GM18499 (cell line): ENCODE data around the gene NACC2.

Experiments used
- ATAC-seq: cut with Tn5 transposase; IDR thresholded peaks from one replicate; pipeline ENCODE4 v1.9.1; 2021; ENCODE audit warnings: moderate number of reproducible peaks; ENCODE audit not compliant: insufficient read depth, unreplicated experiment

Gene NACC2, protein sequence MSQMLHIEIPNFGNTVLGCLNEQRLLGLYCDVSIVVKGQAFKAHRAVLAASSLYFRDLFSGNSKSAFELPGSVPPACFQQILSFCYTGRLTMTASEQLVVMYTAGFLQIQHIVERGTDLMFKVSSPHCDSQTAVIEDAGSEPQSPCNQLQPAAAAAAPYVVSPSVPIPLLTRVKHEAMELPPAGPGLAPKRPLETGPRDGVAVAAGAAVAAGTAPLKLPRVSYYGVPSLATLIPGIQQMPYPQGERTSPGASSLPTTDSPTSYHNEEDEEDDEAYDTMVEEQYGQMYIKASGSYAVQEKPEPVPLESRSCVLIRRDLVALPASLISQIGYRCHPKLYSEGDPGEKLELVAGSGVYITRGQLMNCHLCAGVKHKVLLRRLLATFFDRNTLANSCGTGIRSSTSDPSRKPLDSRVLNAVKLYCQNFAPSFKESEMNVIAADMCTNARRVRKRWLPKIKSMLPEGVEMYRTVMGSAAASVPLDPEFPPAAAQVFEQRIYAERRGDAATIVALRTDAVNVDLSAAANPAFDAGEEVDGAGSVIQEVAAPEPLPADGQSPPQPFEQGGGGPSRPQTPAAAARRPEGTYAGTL

DNA sequence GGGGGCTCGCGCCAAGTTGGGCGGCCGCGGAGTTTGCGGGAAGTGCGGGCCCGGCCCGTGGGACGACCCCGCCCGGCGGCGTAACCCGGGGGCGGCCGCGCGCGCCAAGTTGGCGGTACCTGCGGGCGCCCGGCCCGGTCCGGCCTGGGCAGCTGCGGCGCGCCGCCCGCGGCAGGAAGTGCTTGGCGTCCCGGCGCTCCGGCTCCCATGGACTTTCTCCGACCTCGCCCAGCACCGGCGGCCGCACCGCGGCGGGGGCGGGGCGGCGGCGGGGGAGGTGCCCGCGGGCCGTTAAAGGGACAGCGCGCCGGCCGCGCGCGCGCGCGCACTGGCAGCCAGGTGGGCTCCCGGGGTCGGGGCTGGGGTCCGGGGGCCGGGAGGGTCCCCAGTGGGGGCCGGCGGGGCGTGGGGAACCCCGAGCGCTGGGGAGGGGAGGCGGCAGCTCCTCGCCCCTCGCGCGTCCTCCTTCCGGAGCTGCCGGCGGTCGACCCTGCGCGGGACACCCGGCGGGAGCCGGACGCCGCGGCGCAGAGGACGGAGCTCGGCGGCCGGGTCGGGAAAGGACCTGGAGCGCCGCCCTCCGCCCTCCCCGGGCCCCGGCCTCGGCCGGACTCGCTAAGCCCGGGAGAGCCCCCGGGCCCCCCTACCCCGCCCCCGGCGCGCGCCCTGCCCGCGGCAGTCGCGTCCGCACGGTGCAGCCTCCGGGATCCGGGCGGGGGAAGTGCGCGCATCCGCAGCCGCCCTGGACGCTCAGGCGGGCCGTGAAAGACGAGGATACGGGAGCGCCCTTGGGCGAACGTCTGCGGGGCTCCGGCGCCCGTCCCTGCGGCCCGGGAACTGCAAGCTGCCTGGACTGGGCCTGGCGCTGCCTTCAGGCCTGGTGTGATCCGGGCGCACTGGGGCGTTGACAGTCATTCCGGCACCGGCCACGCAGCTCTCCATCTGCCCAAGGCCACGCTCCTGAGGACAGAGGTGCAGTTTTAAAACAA is at the start of gene NACC2:
NACC2 (minus strand) TSS at position 220 of the 989 bp plus-strand sequence. CDS start 44,768 bp downstream, outside the sequence.
- no peak for ATAC-seq

DNA sequence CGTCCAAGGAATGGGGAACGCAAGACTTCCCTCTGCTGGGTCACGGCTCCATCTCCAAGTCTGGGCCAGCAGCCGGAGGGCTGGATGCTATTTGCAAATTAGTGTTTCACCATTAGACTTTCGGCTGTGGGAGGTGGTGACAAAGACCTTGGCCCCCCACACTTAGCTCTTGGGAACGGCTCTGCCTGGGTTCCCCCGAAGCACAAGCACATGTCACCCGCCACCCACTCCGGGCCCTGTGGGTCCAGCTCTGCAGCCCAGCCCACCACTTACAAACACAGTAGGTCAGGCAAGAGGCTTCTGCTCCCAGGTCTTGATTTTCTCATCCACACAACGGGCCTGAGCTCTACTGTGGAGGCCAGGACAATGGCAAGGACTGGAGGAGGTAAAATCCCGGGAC is 49.4 kb upstream of the NACC2 start:
- ATAC-seq: no peak

DNA sequence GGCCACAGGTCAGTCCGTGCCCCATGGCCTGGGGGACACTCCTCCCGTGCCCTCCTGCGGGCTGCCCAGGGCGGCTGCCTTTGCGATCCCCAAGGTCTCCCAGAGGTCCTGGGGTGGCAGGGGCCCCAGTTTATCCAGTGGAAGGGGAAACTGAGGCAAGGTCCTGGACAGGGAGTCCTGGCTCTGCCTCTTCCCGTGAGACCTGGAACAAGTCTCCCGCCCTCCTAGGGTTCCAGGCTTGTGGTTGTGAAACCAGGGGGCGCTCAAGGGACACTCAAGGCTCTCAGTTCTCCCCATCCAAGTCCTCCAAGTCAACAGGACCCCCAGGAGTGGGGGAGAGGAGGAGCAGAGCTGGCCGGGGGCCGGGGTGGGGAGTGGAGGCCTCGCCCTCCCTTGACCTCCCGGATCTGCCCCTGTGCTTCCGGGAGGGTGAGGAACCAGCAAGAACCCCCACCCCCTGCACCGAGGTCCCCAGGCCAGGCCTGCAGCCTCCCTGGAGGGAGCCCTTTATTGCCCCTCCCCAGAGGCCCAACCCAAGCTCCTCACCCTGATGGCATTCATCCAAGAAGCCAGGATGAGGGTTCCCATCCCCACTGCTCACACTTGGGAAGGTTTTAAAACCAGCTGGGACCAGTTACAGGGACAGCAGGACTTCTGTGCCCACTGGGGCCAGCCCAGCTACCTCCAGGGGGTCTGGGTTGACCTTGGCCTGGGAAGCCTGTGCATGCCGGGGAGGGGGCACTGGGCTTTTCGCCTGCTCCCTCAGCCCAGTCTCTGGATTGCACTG is 48.3 kb upstream of the NACC2 start:
- no peak for ATAC-seq

DNA sequence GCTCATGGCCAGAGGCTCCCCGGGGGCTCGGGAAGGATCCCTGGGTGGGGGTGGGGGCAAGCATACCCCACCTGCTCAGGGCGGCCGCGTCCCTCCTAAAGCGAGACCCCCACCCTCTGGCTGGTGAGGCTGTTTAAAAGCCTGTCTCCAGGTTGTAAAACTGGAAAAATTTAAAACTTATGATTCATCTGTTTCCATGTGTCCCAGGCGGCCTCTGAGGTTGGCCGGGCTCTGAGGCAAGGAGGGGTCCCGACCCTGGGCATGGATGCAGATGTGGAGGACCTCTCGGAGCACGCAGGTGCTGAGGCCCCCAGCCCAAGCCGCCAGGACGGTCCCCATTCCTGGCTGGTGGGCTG is 47.7 kb upstream of the NACC2 start:
- no peak for ATAC-seq

DNA sequence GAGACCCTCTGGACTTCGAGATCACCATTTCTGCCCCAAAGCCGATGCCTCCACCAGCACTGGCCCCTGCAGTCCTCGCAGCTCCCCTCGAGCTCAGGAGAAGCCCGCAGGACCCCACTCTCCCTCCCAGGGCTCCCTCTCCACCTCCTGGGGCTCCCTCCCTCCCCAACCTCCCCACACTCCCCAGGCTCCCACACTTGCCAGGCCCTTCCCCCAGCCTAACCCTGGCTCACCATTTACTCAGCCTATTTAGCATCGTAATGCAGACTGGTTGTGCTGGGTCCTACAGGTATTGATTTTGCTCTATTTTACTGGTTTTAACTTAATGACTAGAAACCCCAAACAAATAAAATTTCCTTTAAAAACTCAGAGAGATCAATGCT is 47.3 kb upstream of the NACC2 start:
- ATAC-seq: no peak

DNA sequence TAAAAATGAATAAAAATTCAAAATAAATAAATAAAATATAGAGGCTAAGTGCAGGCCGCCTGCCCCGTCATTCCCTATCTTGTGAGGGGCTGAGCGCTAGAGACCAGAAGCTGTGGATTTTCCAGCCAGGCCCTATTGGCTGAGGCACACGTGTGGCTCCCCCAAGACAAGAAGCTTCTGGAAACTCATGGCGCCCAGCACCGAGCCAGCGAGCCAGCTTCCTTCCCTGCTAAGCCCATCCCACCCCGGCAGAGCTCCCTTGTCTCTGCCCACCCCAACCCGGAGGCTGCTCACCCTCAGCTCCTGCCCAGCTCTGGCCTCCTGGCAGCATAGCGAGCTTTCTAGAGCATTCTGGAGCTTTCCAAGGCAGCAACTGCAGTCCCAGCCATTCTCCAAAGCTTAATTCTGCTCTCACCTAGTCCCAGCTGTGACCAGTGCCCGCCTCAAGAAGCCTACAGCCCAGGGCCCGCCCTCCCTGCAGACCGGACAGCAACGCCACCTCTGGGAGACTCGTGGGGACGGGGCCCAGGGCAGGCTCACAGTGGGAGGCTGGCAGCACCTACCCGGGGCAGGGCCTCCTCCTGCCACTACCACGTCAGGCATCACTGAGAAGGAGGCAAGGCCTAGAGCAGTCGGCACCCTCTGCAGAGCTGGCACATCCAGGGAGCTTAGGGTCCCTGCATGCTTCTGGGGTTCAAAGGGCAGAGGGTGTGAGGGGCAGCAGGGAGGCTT is 46.8 kb upstream of the NACC2 start:
- ATAC-seq: no peak

DNA sequence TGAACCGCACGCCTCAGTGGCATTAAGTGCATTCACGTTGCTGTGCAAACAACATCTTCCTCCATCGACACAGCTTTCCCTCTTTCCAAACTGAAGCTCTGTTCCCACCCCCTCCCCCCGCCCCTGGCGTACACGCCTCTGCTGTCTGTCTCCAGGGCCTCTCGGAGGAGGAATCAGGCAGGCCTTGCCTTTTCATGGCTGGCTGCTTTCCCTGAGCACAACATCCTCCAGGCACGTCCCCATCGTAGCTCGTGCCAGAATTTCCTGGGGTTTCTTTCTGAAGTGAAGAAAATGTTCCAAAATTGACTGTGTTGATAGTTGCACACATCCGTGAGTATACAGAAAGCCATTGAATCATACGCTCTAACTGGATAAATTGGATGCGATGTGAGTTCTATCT is 45.9 kb upstream of the NACC2 start:
- no peak for ATAC-seq

DNA sequence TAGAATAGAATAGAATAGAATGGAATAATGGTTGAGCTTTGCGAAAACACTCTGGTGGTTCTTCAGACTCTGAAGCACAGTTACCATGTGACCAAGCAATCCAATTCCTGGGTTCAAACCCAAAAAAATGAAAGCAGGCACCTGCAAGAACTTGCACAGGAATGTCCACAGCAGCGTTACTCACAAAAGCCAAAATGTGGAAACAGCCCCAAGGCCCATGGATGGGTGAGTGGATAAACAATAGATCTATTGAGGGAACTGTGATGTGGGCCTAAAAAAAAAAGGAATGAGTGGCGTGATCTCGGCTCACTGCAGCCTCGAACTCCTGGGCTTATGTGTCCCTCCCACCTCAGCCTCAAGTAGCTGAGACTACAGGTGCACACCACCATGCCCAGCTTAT is 45.0 kb upstream of the NACC2 start:
- ATAC-seq: no peak

DNA sequence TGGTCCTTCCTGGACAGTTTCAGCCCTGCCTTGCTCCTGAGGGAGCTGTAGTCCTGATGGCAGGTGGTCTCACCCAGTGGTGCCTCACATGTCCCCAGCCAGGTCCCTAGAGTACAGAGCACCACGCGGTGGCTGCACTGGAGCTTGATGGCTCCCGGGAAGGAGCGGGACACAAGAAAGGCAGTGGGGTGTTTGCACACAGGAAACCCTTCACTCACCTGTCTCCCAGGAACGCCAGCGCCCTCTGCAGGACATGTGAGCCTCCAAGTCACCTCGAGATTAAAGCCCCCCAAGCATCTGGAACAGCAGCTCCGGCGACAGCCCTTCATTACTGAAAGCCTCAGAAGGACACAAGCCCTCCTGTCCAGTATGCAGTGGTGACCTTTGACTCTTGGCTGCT is 43.5 kb upstream of the NACC2 start:
- ATAC-seq: no peak

DNA sequence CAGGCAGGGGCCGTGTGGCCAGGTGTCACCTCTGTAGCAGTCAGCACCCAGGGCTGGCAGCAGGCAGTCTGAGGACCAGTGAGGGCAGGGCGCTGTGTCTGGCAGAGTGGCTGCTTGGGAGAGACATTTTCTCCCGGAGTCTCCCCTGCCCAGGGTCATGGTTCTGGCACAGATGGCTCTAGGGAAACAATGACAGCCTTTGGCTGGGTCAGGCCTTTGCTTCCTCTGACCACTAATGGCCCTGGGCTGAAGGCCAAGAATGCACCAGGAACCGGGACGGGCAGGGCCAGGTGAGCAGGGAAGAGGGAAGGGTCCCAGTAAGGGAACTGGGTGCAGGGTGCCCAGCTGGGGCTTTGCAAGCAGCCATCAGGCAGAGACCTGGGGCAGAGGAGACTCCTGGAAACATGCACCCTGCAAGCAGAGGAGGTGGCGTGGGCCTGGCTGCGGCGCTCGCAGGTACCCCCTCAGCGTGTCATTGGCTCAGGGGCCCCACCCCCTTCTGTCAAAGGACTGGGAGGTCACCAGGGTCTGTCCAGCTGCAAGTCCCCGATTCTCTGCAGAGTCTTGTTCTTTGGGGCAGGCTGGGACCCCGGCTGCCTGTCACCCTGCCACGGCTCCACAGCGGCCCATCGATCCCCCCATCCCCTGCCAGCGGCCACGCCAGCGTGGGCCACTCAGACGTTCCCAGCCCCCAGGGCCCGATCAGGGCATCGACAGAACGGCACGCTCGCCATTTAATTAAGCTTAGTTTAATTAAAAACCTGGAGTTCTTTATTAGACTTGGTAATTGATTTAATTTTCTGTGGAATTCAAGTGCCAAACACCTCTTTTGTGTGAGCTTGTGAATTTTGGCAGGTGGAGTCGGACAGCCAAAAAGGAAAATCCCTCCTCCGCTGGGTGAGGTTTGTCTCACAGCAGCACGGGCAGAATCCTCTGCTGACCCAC is 42.5 kb upstream of the NACC2 start:
- ATAC-seq: no peak

DNA sequence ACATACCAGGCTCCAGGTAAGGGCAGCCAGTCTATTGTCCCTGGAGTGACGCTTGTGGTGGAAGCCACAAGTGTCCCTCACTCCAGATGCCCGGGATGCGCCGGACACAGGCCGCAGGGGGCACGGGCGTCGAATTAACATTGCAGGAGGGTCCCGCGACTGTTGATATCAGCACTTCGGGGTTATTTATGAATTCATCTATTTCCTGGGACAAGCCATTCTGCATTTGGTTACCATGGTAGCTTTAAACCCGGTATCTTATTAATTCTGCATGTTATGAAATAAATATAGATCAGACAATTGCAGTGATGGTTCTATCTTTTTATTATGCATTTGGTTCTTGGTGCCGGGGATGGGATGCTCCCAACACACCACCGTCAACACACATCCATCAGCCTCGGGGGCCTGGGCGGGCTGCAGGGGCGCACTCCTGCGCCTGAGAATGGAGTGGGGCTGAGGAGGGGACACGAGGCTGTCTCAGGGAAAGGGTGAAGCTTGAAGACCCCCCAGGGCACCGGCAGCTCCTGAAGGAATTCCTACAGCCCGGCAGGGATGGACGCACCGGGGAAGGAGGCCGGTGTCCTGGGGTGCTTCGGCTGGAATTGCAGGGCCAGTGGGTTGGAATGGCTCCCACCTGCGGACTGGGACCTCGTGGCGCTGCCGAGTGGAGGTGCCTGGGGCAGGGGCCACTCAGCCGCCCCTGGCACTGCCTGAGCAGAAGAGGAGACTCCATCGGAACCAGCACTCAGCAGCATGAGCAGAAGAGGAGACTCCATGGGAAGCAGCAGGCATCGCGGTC is 41.2 kb upstream of the NACC2 start:
- no peak for ATAC-seq

DNA sequence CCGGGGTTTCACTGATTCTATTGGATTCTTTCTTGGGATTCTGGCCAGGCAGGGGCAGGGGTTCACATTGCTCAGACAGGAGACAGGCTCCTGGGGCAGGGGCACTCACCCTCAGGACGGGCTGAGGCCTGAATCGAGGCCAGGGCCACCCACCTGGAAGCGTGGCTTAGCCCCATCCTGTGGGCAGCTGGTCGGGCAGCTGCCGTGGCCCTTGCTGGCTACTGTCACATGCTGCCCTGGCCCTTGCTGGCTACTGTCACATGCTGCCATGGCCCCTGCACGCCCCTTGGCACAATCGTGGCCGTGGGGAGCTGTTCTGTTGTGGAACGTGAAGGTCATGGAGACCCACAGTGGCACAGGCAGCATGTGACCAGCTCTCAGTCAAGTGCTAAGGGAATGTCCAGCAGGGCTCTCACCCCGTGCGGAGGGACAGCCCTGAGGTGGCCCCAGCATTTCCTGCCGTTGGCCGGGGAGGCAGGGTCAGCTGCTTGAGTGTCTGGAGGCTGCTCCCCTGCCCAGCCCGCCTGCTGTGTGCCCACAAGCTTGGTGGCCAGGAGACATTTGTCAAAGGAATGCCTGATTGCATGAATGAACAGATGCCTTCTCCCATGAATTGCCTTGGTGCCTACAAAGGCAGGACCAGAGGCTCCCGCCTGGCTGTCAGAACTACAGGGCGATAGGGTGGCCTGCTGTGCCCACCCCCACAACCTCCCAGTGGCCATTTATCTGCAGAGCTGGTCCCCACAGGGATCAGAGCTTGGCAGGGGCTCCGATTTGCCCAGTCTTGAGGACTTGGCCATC is 40.4 kb upstream of the NACC2 start:
- no peak for ATAC-seq

DNA sequence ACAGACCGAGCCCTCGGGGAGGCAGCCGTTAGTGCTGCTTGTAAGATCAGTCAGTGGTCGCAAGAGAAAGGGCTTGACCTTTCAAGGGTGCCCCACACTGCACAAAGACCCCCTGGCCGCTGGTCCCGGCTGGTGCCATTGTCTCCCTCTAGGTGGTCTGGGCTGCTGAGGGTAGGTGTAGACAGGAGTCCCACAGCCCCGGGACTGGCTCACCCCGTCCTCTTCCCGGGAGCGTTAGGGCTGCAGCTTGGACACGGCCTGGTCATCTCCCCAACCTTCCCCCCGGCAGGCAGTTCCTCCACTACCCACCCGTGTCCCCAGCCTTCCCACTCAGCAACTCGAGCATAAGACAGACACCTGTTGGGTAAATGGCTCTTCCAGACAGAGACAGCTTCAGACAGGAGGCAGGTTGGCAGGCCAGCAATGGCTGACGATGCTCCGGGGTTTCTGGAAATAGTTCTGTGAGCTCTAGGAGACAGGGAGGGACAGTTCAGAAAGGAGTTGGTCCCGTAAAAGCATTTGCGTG is 38.9 kb upstream of the NACC2 start:
- no peak for ATAC-seq

DNA sequence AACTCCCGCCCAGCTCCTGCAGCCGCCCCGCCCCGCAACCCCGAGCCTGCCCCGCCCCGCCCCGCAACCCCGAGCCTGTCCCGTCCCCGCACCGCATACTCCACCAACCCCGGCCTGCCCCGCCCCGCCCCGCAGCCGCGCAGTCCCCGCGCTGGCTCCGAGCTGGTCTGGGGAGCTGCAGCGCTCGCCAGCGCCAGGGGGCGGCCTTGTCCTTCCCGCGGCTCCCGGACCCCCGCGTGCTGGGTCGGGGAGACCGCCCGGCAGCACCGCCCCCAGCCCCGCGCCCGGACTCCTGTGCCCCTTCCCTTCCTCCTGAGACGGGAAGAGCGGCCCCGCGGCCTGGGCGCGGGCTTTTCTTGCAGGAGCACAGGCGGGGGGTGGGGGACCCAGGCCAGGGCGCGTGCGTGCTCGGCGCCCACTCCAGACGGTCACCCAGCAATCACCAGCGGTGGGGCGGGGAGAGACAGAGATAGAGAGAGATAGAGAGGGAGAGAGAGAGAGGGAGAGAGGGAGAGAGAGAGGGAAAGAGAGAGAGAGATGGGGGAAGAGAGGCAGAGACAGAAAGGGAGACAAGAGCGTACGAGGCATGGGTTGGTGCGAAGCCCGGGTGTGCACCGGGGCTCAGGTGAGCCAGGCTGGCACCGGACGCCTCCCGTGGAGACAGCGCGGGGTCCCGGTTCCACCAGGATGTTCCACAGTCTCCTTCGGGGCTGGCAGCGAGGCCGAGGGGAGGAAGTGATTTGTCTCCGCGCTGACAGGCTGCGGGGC is 38.3 kb upstream of the NACC2 start:
- no peak for ATAC-seq

DNA sequence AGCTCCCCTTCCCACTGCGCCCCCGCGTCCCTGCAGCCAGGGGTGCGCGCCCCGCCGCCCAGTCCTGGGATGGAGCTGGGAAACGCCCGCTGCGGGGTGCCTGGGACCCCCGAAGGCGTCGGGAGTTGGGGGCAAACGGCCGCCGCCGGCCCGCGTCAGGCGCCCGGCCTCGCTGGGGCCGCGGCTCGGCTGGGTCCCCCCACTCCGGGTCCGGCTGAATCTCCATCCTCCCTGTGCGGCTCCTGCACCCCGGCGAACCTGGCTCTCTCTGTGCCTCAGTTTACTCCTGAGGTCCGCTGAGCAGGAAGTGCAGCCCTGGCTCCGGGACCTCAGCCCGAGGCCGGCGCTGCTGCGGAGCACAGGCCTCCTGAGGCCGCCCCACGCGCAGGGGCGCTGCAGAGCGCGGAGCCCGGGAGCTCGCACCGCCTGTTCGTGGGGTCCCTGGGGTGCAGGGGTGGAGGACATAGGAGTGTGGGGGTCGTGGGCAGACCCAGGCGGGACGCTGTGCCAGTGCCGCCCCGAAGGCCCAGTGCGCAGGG is 37.5 kb upstream of the NACC2 start:
- ATAC-seq: no peak
